ENCODE data around the gene FAM184A. TPM values are rescaled to one million over a fixed set of nuclear protein-coding genes. Genes with fewer than 3 reads are reported as not detected.

FAM184A gene
- polyA plus RNA-seq, 1 donor (not counting 4 experiments of a cell fraction or from before 2014, with no cell fraction given) = 0.20 TPM

DNA sequence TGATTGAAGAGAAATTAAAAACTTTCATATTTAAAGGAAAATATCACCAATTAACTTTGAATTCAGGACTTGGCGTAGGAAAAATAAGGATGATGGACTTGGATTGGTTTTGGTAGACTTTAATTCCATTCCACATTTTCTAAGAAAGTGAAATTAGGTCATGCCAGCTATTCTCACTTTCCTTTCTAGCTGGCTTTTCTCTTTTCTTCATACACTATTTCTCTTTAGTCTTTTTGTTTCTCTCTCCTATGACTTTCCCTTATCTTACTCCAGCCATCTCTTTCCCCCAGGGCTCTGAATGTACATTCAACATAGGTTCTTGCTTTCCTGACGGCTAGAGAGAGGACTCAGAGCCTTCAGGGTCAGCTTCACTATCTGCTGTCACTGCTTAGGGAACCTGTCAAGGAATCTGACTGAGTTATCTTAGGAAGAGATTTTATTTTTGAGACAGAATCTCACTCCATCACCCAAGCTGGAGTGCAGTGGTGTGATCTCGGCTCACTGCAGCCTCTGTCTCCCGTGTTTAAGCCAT lies 82.1 kb downstream of the FAM184A start:
- DNase-seq (ENCODE audit: low read depth, low spot score) = no peak

DNA sequence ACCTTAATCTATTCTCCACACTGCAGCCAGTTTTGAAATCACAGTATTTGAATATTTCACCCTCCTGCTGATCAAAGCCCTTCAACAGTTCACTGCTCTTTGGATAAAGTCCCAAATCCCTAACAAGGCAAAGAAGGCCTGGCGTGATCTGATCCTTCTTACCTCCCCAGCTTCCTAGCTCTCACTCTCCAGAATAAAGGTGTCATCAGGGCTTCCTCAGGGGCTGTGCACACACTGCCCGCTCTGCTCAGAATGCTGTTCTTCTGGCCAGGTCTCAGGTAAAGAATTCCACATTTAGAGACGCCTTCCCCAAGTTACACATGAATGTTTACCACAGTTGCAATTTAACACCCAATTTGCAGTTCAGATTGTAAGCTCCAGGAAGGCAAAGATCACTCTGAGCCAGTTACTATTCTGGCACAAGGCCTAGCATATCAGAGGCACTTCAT lies 84.6 kb downstream of the FAM184A start:
- Histone ChIP-seq H3K79me2 (ENCODE audit: control insufficient read depth, insufficient read depth, low read length) (no peaks in the 10 kb centered on the region), H3K27me3 (ENCODE audit: control insufficient read depth, extremely low read depth, insufficient read depth, low read length) (no peaks in the 10 kb centered on the region), H3K4me3 (ENCODE audit: control insufficient read depth in 2 of 3, extremely low read depth in 1 of 3, insufficient read depth in 2 of 3, low read depth in 1 of 3, low read length in 3 of 3) (no peak overlapping the region), H4K20me1 (ENCODE audit: control insufficient read depth, extremely low read depth, insufficient read depth, low read length) (no peaks in the 10 kb centered on the region), H3K4me1 (ENCODE audit: control insufficient read depth, extremely low read depth, insufficient read depth, low read length) (no peaks in the 10 kb centered on the region), H3K4me2 (ENCODE audit: control insufficient read depth, extremely low read depth, insufficient read depth, low read depth, low read length) (no peak overlapping the region), H3K9ac (ENCODE audit: control insufficient read depth, extremely low read depth, insufficient read depth, low read length) (no peak overlapping the region), H3K36me3 (ENCODE audit: control insufficient read depth in 2 of 2, extremely low read depth in 1 of 2, insufficient read depth in 2 of 2, low read length in 2 of 2) (no peaks in the 10 kb centered on the region), H3K27ac (ENCODE audit: control insufficient read depth, insufficient read depth, low read length) (no peak overlapping the region), H2AFZ (ENCODE audit: control insufficient read depth, low read length) (no peak overlapping the region), H3K9me1 (ENCODE audit: control insufficient read depth, extremely low read depth, insufficient read depth, low read length) (no peaks in the 10 kb centered on the region), H3K9me3 (ENCODE audit: control insufficient read depth, low read depth, low read length) (no peaks in the 10 kb centered on the region)
- FAIRE-seq (no peak), DNase-seq (ENCODE audit: low read depth, low spot score) (no peak)
- no peak for TF ChIP-seq EZH2 (IDR thresholded peaks at IDR 0.05; ENCODE audit: low read length)
- TF ChIP-seq, protein P1, sequence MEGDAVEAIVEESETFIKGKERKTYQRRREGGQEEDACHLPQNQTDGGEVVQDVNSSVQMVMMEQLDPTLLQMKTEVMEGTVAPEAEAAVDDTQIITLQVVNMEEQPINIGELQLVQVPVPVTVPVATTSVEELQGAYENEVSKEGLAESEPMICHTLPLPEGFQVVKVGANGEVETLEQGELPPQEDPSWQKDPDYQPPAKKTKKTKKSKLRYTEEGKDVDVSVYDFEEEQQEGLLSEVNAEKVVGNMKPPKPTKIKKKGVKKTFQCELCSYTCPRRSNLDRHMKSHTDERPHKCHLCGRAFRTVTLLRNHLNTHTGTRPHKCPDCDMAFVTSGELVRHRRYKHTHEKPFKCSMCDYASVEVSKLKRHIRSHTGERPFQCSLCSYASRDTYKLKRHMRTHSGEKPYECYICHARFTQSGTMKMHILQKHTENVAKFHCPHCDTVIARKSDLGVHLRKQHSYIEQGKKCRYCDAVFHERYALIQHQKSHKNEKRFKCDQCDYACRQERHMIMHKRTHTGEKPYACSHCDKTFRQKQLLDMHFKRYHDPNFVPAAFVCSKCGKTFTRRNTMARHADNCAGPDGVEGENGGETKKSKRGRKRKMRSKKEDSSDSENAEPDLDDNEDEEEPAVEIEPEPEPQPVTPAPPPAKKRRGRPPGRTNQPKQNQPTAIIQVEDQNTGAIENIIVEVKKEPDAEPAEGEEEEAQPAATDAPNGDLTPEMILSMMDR (optimal IDR thresholded peaks at IDR 0.05 in 1 of 3, IDR thresholded peaks at IDR 0.05 in 1 of 3, conservative IDR thresholded peaks at IDR 0.05 in 1 of 3; ENCODE audit: extremely low read depth in 1 of 3, insufficient read depth in 2 of 3, low read length in 3 of 3) = no peak
- dilution Hi-C loops (cut with MboI; ENCODE audit: extremely low pct_ligation_motif_present, low sequenced_read_pairs) = no loop called here

More for the DNA sequence above, 82.1 kb downstream of the FAM184A start:
- H3K27ac ChIP-seq (ENCODE audit: control insufficient read depth, insufficient read depth, low read length) = no peak overlapping the region
- no peak overlapping the region for H3K4me3 ChIP-seq (ENCODE audit: control insufficient read depth in 2 of 3, extremely low read depth in 1 of 3, insufficient read depth in 2 of 3, low read depth in 1 of 3, low read length in 3 of 3)
- H2AFZ ChIP-seq (ENCODE audit: control insufficient read depth, low read length) = no peak overlapping the region
- H3K36me3 ChIP-seq (ENCODE audit: control insufficient read depth in 2 of 2, extremely low read depth in 1 of 2, insufficient read depth in 2 of 2, low read length in 2 of 2) = no peaks in the 10 kb centered on the region
- no peaks in the 10 kb centered on the region for H4K20me1 ChIP-seq (ENCODE audit: control insufficient read depth, extremely low read depth, insufficient read depth, low read length)
- no peak overlapping the region for H3K9ac ChIP-seq (ENCODE audit: control insufficient read depth, extremely low read depth, insufficient read depth, low read length)
- FAIRE-seq = no peak
- H3K27me3 ChIP-seq (ENCODE audit: control insufficient read depth, extremely low read depth, insufficient read depth, low read length) = no peaks in the 10 kb centered on the region
- dilution Hi-C loops (cut with MboI; ENCODE audit: extremely low pct_ligation_motif_present, low sequenced_read_pairs) = no loop called here
- H3K4me1 ChIP-seq (ENCODE audit: control insufficient read depth, extremely low read depth, insufficient read depth, low read length) = no peaks in the 10 kb centered on the region
- no peaks in the 10 kb centered on the region for H3K9me1 ChIP-seq (ENCODE audit: control insufficient read depth, extremely low read depth, insufficient read depth, low read length)
- H3K79me2 ChIP-seq (ENCODE audit: control insufficient read depth, insufficient read depth, low read length) = no peaks in the 10 kb centered on the region
- no peak for TF ChIP-seq EZH2 (IDR thresholded peaks at IDR 0.05; ENCODE audit: low read length)
- TF ChIP-seq, protein P1 (optimal IDR thresholded peaks at IDR 0.05 in 1 of 3, IDR thresholded peaks at IDR 0.05 in 1 of 3, conservative IDR thresholded peaks at IDR 0.05 in 1 of 3; ENCODE audit: extremely low read depth in 1 of 3, insufficient read depth in 2 of 3, low read length in 3 of 3) = no peak
- no peaks in the 10 kb centered on the region for H3K9me3 ChIP-seq (ENCODE audit: control insufficient read depth, low read depth, low read length)
- no peak overlapping the region for H3K4me2 ChIP-seq (ENCODE audit: control insufficient read depth, extremely low read depth, insufficient read depth, low read depth, low read length)

Measured in keratinocyte (primary cell).